HG03558 (cell line): Measurements from ENCODE around the gene SLC25A20.
A peak's percentile ranks its signal among the peaks of the same experiment; 100 is the strongest.

Experiments used
- ATAC-seq: cut with Tn5 transposase; IDR thresholded peaks from one replicate; pipeline ENCODE4 v1.9.1; 2021; ENCODE audit warnings: moderate number of reproducible peaks; ENCODE audit not compliant: unreplicated experiment; ENCODE audit errors: extremely low read depth

SLC25A20 gene, protein sequence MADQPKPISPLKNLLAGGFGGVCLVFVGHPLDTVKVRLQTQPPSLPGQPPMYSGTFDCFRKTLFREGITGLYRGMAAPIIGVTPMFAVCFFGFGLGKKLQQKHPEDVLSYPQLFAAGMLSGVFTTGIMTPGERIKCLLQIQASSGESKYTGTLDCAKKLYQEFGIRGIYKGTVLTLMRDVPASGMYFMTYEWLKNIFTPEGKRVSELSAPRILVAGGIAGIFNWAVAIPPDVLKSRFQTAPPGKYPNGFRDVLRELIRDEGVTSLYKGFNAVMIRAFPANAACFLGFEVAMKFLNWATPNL

DNA sequence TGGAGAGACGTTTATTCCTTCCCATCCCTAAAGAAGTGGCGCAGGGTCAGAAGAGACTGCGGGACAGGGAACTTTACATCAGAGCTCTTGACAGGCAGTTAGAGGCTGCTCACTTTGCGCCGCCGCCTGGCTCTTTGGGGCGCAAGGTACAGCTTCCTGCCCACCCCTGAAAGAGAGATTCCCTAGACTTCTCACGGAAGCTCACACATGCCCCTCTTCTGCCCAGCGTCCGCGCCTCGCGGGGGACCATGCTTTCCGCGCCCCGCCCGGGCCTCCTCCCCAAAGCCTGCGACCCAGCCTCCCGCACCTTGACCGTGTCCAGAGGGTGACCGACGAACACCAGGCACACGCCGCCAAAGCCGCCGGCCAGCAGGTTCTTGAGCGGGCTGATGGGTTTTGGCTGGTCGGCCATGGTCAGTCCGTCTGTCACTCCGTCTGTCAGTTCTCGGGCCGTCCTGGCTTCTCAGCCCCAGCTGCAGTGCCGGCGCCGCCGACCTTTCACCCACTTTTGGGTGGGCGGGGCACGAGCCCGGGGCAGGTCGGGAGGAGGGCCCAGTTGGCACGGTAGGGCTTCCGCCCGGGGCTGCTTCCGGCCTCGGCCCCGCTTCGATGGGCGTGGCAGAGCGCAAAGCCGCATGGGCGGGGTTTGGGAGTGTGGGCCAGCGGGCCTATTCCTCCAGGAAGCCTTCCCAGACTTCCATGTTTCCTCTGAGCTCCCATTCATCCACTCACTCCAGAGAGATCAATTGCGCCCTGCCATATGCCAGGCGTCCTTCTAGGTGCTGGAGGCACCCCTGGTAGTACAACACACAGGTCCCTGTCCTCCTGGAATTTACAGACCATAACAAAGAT lies at the start of gene SLC25A20:
TSS of gene SLC25A20 (minus strand) at position 500 of the 852 bp plus-strand sequence. CDS start at position 412, 88 bp downstream.
- ATAC-seq, result peak; percentile 88

DNA sequence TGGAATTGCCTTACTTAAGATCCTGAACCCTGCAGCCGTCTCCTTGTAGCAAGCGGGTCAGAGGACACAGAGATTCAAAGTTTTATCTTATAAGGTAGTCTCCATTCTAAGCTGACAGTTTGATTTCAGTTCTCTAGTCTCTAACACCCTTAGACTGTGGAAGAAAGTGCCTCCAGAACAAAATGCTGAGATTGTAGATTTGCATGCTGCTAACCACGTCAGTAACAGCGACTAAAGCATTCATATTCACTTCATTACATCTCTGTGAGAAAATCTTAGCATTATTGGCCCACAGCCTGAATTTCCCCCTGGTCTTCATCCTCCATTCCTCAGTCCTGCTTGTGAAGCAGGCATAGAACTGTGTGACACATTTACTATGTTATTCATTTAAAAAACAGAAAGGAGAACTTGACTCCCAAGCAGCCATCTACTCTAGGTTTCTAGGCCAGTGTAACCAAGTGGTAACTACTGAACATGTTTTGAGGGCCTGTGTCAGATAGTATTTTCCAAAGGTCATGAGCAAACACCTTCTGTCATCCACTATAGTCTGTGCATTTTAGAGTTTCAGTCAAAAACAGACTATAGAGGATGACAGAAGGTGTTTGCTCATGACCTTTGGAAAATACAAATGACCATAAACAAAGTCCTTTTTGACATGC lies 47.3 kb upstream of the SLC25A20 start:
- no peak for ATAC-seq

DNA sequence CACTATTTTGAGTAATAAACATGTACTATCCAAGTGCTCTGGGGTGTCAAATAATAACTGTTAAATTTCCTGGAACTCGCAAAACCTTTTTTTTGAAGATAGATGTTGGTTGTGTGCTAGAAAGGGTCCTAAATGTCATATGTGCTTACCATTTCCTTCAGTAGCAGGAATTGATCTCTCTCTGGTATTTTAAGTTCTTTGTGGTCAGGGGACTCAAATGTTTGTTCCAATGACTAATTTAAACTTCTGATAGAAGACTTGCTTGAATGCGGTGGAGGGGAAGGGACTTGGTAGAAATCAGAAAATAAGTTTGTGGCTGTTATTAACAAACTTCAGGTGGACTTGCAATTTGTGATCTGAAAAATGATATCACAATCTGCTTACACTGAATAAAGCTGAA lies 46.8 kb upstream of the SLC25A20 start:
- no peak for ATAC-seq

DNA sequence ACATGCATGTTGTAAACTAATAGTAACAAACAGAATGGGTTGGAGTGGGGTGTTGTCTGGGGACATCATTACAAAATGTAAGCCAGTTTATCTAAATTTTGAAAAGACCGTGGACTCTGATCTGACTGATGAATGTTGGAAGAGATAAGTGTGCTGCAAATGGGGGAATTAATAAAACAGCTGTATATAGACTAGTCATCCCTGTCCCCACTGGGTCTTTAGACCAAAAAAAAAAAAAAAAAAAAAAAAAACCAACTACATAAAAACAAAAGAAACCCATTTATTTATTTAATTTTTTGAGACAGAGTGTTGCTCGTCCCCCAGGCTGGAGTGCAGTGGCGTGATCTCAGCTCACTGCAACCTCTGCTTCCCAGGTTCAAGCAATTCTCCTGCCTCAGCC lies 40.0 kb upstream of the SLC25A20 start:
- no peak for ATAC-seq

DNA sequence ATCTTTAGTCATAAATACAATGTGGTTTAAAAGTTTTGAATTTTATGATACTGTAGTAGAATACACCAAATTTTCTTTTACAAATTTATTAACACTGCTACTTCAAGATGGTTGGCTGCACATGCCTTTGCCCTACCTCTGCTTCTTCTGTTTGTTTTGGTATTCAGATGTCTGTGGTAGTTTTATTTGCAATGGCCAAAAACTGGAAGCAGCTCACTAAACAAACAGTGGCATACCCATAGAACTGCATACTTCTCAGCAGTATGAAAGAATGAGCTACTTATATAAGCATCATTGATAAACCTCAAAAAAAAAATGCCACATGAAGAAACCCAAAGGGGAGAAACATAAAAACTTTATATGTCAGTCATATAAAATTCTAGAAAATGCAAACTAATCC lies 39.5 kb upstream of the SLC25A20 start:
- no peak for ATAC-seq

DNA sequence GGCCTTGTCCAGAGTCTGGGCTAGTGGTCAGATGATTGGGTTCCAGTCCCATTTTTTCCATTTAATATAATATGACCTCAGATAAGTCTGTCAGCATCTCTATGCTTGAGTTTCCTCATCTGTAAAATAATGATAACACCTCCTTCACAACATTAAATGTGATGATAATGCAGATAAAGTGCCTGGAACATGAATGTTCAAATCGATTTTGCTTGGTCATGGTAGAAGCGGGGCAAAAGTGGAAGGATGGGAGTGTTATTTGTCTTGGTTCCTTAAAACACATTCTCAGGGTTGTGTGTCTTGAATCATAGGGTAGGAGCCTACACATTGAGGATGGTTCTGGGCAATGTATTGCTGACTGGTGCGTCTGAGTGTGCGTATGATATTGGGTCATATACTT lies 36.8 kb upstream of the SLC25A20 start:
- no peak for ATAC-seq

DNA sequence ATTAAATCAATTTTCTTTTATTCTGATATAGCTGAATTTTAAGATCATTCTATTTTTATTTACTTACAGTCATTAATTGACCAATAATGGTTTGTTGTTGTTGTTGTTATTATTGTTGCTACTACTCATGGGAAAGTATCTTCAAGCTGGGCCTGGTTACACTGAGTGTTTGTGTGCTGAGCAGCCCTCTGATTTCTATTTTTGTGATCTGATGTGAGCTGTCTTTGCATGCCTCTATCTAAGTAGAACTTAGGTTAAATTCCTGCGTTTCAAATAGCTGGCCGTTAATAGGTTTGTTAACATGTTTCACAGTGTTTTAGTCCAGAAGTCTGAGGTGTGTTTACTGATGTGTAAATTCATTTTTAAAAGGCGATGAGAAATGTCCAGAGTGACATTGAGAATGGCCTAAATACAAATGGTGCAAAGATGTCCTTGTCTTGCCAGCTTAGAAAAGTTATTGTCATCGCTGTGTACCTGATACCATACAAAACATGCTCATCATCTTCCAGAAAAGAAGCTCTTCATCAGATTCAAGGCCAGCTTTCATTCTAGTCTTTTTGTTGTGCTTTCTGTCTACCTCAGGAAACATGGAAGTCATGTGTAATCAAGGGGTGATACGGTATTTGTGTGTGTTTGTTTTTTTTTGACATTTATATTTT lies 35.8 kb upstream of the SLC25A20 start:
- no peak for ATAC-seq

DNA sequence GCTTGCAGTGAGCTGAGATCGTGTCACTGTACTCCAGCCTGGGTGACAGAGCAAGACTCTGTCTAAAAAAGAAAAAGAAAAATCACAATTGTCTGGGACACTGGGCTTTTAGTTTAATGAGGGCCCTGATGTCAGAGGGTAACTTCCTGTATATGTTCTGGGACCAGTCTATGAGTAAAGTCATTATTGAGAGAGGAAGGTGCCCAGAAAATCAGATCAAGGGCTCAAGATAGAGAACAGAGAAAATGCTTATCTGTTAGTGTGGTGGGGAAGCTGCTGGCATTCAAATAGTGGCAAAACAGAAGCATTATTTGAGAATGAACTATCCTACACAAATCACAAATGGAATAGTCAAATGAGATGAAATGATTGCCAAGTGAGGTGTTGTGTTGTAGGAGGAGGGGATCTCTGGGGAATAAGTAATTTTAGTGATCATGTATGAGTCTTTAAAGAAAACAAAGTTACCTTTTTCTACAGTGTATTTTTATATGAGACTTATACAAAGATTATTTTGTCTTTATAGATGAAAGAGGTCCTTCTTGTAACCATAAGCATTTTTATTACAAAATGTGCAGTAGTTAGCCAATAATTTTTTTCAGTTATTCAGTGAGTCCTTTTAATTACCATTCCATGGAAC lies 33.4 kb upstream of the SLC25A20 start:
- no peak for ATAC-seq

DNA sequence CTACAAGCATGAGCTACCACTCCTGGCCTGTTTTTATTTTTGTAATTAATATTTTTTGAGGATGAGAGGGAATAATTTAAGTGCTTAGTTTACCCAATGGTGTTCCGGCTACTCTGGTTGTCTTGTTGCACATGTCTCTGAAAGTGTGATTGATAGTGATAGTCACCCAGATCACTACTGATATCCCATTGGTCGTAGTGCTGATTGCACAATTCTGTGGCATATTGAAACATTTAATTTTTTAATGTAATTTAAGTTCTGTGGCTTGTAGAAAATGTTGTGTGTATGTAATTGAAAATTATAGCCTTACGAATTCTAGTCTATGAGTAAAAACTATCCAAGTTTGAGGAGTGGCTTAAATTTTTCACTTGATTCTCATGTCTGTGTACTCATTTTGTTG lies 31.9 kb upstream of the SLC25A20 start:
- ATAC-seq, result no peak

DNA sequence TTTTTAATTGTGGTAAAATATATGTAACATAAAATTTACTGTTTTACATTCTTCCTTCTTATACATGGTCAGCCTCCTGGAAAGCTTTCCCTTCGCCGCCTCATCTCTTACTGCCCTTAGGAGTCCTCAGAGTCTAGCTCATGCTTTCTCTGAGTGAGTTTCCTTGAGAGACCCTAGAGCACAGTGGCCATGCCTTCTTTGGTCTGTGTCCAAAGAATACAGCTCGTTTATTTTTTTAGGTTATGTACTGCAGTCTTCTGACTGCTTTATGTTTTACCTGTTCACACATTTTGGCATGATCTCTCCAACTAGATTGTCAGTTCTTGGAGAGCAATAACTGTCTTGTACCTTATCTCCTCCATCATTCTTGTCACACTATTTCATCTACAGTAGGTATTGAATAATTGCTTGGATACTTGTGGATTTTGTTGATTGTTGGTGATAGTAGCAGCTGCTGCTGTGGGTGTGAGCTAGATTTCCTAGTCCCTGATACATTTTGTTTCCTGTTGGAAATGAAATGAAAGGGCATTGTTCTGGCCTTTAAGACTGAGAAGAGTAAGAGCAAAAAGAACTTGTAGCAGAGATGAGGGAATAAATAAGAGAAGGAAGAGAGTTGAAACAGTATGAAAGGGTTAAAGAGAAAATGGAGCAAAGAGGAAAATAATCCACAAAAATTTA lies 30.8 kb upstream of the SLC25A20 start:
- ATAC-seq, result no peak

DNA sequence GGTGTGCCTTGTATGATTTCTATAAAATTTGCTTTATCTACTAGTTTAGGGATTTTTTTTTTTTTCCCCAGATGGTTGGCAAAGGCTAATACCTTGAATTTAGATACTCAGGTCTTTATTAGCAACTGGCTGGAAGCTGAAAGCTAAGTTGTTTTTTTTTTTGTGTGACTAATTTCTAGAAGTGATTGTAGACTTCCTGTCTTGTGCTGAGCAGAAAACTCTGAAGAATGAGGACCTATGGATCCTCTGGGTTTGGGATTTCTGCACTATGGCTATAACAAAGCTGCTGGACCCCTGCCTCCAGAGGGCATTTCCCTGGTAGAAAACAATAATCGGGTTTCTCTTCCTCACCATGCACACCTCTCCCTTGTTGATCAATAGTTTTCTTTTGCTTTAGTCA lies 30.0 kb upstream of the SLC25A20 start:
- ATAC-seq, result no peak

DNA sequence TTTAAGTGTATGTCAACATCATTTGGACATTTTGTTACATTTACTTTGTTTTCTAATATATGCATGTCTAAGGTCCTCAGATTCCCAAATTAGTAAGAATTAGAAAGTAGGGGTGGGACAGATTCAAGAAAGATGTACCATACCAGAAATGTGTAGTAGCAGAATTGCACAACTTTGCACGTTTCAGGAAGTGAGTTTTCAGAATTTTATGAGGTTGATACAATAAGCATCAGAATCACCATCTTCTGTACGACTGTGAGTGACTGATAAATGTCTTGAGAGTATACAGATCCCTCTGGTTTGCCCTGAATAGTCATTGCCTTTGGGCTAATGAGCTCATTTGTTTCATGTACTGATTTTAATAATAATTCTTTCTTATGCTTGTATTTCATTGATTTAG lies 29.2 kb upstream of the SLC25A20 start:
- ATAC-seq, result no peak

DNA sequence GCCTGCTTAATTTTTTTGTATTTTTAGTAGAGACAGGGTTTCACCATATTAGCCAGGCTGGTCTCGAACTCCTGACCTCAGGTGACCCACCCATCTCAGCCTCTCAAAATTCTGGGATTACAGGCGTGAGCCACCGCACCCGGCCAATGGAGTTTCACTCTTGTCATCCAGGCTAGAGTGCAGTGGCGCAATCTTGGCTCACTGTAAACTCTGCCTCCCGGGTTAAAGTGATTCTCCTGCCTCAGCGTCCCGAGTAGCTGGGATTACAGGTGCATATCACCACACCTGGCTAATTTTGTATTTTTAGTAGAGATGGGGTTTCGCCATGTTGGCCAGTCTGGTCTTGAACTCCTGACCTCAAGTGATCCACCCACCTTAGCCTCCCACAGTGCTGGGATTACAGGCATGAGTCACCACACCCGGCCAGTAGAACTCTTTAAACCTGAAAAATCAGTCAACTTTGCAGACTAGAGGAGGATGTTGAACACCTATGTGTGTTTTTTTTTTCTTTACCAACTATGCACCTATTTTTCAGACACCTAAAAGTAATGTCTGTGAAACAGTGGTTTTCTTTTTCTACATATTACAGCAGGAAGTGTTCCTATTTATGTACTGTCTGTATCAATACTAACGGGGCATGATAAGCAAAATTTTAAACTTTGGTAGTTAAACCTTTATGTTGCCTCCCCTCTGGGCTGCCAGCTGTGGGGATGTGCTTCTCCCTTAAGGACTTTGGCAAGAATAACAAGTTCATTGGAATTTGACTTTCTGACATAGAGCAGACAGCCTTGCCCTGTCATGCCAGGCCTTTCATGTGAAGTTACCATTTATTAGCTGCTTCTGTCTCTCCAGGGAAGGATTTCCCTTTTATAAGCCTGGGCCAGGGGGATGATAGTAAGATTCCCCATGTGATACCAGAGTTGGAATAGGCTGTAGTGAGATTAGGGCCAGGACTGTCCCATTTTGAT lies 28.0 kb upstream of the SLC25A20 start:
- no peak for ATAC-seq

DNA sequence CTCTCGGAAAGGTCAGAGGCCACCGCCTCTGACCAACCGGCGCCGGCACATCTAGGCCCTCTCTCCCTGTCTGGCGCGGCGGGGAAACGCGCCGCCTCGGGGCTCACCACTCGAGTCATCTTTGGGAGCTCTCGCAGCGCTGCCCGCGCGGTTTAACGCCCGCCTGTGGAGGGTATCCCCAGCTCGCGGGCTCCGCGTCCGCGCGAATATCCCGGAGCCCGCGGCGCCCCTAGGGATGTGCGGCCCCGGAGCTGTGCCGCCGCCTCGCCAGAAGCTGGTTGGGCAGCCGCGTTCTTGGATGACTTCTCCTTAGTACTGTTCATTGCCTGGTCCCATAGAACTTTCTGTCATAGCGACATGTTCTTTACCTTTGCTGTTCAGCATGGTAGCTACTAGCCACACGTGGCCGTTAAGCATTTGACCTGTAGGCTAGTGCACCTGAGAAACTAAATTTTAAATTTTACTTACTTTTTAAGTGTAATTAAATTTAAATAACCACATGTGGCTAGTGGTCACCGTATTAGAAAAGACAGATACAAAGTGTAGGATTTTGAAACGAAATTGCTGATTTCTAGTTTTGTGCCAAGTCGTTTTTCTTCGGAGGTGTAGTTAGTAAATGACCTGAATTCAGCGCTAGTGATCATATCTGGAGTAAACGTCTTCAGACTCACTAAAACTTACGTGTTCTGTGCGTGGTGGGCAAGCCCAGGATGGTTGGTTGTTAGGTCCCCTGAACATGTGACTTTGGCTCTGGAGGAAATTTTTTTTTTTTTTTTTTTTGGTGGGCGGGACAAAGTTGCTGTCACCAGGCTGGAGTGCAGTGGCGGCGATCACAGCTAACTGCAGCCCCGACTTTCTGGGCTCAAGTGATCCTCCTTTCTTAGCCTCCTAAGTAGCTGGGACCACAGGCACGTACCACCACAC lies 20.8 kb upstream of the SLC25A20 start:
- ATAC-seq, result no peak

DNA sequence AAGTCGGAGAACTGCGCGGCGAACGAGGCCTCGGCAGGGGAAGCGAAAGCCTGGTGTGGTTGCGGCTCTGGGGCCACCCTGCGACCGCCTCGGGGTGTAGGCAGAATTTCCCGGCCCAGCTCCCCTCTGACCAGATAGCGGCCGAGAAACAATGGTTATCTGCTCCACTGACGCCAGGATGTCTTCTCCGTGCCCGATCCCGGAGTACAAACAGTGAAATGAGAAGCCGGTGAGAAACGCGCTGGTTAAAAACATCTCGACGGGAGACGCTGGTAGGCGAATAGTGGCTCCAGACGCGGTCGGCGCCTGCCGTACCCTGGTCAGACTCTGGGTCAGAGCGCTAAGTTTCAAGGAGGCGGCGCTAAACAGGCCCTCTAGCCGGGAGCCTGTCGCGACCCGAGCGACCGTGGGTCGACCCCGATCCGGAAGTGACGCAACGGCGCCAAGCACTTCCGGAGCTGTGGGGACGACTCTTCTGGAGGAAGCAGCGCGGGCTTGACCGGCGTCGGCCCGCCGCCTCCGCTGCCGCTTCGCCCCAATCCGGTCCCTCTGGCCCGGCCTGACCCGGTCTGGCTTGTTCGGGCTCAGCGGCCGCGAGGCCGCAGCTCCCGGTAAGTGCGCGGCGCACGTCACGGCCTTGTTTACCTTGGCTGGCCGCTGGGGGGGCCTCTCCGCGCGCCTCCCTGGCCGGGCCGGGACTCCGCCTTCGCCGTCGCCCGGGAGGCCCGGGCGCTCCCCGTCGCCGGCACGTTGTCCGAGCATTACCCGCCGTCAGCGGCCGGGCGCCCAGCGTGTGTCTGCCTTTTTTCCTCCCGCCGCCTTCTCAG lies 19.9 kb upstream of the SLC25A20 start, which contains the start of gene ARIH2:
TSS of gene ARIH2 (plus strand) at position 455 of the 827 bp plus-strand sequence. CDS start 8,717 bp downstream, outside the sequence.
- ATAC-seq, result peak; percentile 54

DNA sequence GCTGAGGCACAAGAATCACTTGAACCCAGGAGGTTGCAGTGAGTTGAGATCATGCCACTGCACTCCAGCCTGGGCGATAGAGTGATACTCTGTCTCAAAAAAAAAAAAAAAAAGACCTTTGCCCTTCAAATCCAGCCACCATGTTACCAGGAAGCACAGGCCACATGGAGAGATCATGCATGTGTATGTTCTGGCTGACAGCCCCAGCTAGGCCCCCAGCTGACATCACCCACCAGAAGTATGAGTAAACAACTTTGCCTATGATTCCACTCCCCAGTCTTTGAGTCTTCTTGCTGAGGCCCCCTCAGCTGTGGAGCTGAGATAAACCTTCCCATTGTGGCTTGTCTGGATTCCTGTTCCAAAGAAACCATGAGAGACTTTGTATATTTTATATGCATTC lies 16.6 kb upstream of the SLC25A20 start:
- ATAC-seq, result no peak
